Measurements from ENCODE around the gene ALDH1L2. TPM values are rescaled to one million over a fixed set of nuclear protein-coding genes. Genes with fewer than 3 reads are reported as not detected.

Gene ALDH1L2
- total RNA-seq, result 0.13 TPM in 2 replicates

- DNase-seq (ENCODE audit: low read depth in 2 of 2), result peak in 1 of 2 donors; percentile 89
These were observed at the start of gene ALDH1L2 for GRCh38 chr12:105084251-105085250. TSS of gene ALDH1L2 (minus strand) at chr12:105084458. CDS start at chr12:105084436, 22 bp downstream.

GRCh38 chr12:105120551-105120950, 36.3 kb upstream of the ALDH1L2 start:
- peak in 1 of 2 donors; percentile 10 for DNase-seq (ENCODE audit: low read depth in 2 of 2)

- no peak for DNase-seq (ENCODE audit: low read depth in 2 of 2)
These were observed 32.7 kb upstream of the ALDH1L2 start for GRCh38 chr12:105116969-105117368.

- DNase-seq (ENCODE audit: low read depth in 2 of 2), result no peak
These were observed 28.8 kb upstream of the ALDH1L2 start for GRCh38 chr12:105113094-105113493.

GRCh38 chr12:105110851-105111250, 26.6 kb upstream of the ALDH1L2 start:
- peak in 1 of 2 donors; percentile 3 for DNase-seq (ENCODE audit: low read depth in 2 of 2)

GRCh38 chr12:105109465-105110212, 25.4 kb upstream of the ALDH1L2 start:
- peak in 1 of 2 donors; percentile 69 for DNase-seq (ENCODE audit: low read depth in 2 of 2)

GRCh38 chr12:105107494-105108371, 23.5 kb upstream of the ALDH1L2 start, which contains the start of gene WASHC4:
TSS of gene WASHC4 (plus strand) at chr12:105107731. CDS start at chr12:105107801, 70 bp downstream.
- DNase-seq (ENCODE audit: low read depth in 2 of 2), result peak; percentile 77 to 94

GRCh38 chr12:105107171-105107493, 22.9 kb upstream of the ALDH1L2 start:
- peak in 1 of 2 donors; percentile 68 for DNase-seq (ENCODE audit: low read depth in 2 of 2)

GRCh38 chr12:105106621-105107020, 22.4 kb upstream of the ALDH1L2 start:
- DNase-seq (ENCODE audit: low read depth in 2 of 2), result no peak

- no peak for DNase-seq (ENCODE audit: low read depth in 2 of 2)
These were observed 20.5 kb upstream of the ALDH1L2 start for GRCh38 chr12:105104762-105105161.

- no peak for DNase-seq (ENCODE audit: low read depth in 2 of 2)
These were observed 18.4 kb upstream of the ALDH1L2 start for GRCh38 chr12:105102673-105103072.

- peak in 1 of 2 donors; percentile 11 for DNase-seq (ENCODE audit: low read depth in 2 of 2)
These were observed 16.7 kb upstream of the ALDH1L2 start for GRCh38 chr12:105100998-105101397.

- peak in 1 of 2 donors; percentile 28 for DNase-seq (ENCODE audit: low read depth in 2 of 2)
These were observed 16.1 kb upstream of the ALDH1L2 start for GRCh38 chr12:105100207-105100985.

GRCh38 chr12:105099356-105099755, 15.1 kb upstream of the ALDH1L2 start:
- no peak for DNase-seq (ENCODE audit: low read depth in 2 of 2)

- DNase-seq (ENCODE audit: low read depth in 2 of 2), result peak in 1 of 2 donors; percentile 7
These were observed 11.1 kb upstream of the ALDH1L2 start for GRCh38 chr12:105095338-105095737.

- no peak for DNase-seq (ENCODE audit: low read depth in 2 of 2)
These were observed 8.1 kb upstream of the ALDH1L2 start for GRCh38 chr12:105092336-105092735.

GRCh38 chr12:105091476-105092206, 7.4 kb upstream of the ALDH1L2 start:
- no peak for DNase-seq (ENCODE audit: low read depth in 2 of 2)

- DNase-seq (ENCODE audit: low read depth in 2 of 2), result no peak
These were observed 6.1 kb upstream of the ALDH1L2 start for GRCh38 chr12:105090361-105090760.

GRCh38 chr12:105089817-105090216, 5.6 kb upstream of the ALDH1L2 start:
- no peak for DNase-seq (ENCODE audit: low read depth in 2 of 2)

- no peak for DNase-seq (ENCODE audit: low read depth in 2 of 2)
These were observed 1.2 kb upstream of the ALDH1L2 start for GRCh38 chr12:105085501-105085900.

All from dermis microvascular lymphatic vessel endothelial cell (primary cell).